Right cardiac atrium (tissue), 5 donors: ENCODE data around the gene RBPJL. TPM values are rescaled to one million over a fixed set of nuclear protein-coding genes. Genes with fewer than 3 reads are reported as not detected.

Source experiments
- ATAC-seq, 2 donors: fragments of 200-7000 bp; cut with Tn5 transposase; one replicate each; pipeline versions ENCODE4 v1.8.0 to v1.9.1; 2020; ENCODE audit warnings: moderate library complexity in 2 of 2, mild to moderate bottlenecking in 1 of 2
- DNase-seq, 3 donors: peaks; one replicate each; pipeline ENCODE4 v3.0.0-alpha.2; 2020
- H3K27ac ChIP-seq: one replicate; pipeline ENCODE4 v1.5.1; 2013; ENCODE audit warnings: mild to moderate bottlenecking, low read length, control low read depth, moderate library complexity
- H3K27me3 ChIP-seq: one replicate; pipeline ENCODE4 v1.6.1; 2013; ENCODE audit not compliant: control insufficient read depth, insufficient read depth
- H3K4me1 ChIP-seq: one replicate; pipeline ENCODE4 v1.6.1; 2013; ENCODE audit warnings: low read length; ENCODE audit not compliant: control insufficient read depth, insufficient read depth
- H3K4me3 ChIP-seq: one replicate; pipeline ENCODE4 v1.5.1; 2013; ENCODE audit warnings: low read length, control low read depth
- H3K9me3 ChIP-seq: one replicate; pipeline ENCODE4 v1.6.1; 2013; ENCODE audit warnings: low read length; ENCODE audit not compliant: control insufficient read depth
- WGBS: extraction: QIAGEN DNeasy Blood & Tissue Kit; methylation state at CpG from one replicate; pipeline ENCODE4 v1.1.7; 2013; 5-methylcytosine and 5-hydroxymethylcytosine counted together
- intact Hi-C, 4 donors: fragments of 100-400 bp; cut with DNase I; formaldehyde crosslinking; loops; one replicate each; pipeline versions ENCODE4 v1.11.0 to v1.14.0; 2022 to 2023
- polyA plus RNA-seq: library from polyadenylated mRNA; stranded (reverse); fragments of 200-250 nt; gene quantifications from one replicate; pipeline ENCODE4 v1.2.3, GENCODE V29; 2013
- total RNA-seq, 4 donors: library from RNA; stranded (reverse); fragmentation: NEBNext Ultra II Directional; extraction: Animal tissue kit (Norgen Biotek cat#: 25700); gene quantifications; one replicate each; pipeline ENCODE4 v1.2.1, GENCODE V29; 2021
- donor health status: healthy with polysubstance abuse.
- donor health status: DM: no; HTN: yes; CAD: no.
- donor health status: DM: no; HTN: no; CAD: no.
- donor health status: DM: no; HTN: yes; CAD: no; lungs with severe emphysema.
- donor health status: DM: yes; HTN: yes; CAD: no.

RBPJL gene
- total and polyA plus RNA-seq, 5 donors: not detected

DNA sequence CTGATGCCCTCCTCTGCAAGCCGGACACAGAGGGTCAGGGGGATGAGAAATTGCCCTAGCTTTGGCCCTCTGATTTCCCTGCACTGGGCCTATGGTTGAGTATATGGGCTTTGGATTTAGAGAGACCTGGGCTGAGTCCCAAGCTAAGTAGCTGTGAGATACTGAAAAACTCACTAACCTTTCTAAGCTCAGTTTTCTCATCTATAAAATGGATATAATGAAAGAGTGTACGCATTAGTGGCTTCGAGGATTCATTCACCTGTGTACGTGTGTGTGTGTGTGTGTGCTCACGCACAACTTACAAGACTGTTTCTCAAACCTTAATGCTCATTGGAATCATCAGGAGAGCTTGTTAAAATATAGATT is 12.7 kb upstream of the RBPJL start:
- DNase-seq (no peak), ATAC-seq (no peak)
- H3K27me3 ChIP-seq: no peaks in the 10 kb centered on the region
- intact Hi-C loops: loop anchor here in 3 of 4 donors (5.0 to 10.0 kb wide), 4 partner anchors 197 to 289 kb away; no protein-coding TSS in a partner anchor
- H3K4me1 ChIP-seq: no peaks in the 10 kb centered on the region
- peak overlapping the region; percentile 47 for H3K4me3 ChIP-seq
- no peak overlapping the region for H3K27ac ChIP-seq
- 64% methylated on average over 5 of the region's 5 CpGs for WGBS
- H3K9me3 ChIP-seq: no peaks in the 10 kb centered on the region

DNA sequence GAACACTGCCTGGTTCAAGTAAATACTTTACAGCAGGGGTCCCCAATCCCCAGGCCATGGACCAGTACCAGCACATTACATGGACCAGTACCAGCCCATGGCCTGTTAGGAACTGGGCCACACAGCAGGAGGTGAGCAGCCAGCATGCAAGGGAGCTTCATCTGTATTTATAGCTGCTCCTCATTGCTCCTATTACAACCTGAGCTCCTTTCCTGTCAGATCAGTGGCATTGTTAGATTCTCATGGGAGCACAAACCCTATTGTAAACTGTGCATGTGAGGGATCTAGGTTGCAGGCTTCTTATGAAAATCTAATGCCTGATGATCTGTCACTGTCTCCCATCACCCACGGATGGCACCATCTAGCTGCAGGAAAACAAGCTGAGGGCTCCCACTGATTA is 12.0 kb upstream of the RBPJL start:
- no peak for ATAC-seq
- Histone ChIP-seq H3K9me3 (no peaks in the 10 kb centered on the region), H3K4me3 (no peak overlapping the region), H3K27ac (no peak overlapping the region), H3K27me3 (no peaks in the 10 kb centered on the region), H3K4me1 (no peaks in the 10 kb centered on the region)
- intact Hi-C loops: loop anchor here in 3 of 4 donors (5.0 to 10.0 kb wide), 4 partner anchors 197 to 290 kb away; no protein-coding TSS in a partner anchor
- DNase-seq: no peak
- WGBS: 97% methylated on average over 1 of the region's 1 CpG

DNA sequence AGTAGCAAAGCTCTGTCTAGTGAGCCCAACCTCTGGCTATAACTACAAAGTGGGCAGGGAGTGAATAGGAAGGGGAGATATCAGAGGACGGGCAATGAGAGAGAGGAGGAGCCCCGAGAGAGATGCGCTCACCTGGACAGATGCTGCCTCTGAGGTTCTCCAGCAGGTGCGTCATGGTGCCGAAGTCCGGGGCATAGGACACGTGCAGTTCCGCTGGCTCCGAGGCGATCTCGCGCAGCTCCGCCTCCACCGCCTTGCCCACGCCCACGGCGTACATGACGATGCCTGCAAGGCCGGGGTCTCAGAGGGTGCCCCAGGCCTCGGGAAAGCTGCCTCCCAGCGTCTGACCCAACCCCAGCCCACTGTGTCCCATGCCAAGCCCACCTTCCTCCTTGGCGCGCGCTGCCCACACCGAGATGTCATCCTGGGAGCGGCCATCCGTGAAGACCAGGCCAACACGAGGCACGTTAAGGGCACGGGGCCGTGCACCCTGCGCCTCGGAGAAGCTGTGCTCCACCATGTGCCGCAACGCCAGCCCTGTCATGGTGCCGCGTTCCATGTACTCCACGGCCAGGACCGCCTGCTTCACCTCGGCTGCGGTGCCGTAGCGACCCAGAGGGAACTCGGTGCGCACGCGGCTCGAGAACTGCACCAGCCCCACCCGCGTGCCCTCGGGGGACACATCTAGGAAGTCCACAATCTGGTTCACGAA is 8.7 kb upstream of the RBPJL start:
- intact Hi-C loops: loop anchor here in 2 of 4 donors (10.0 kb wide), 3 partner anchors 253 to 293 kb away; no protein-coding TSS in a partner anchor
- Histone ChIP-seq H3K27me3 (no peaks in the 10 kb centered on the region), H3K4me3 (no peak overlapping the region), H3K27ac (no peak overlapping the region), H3K9me3 (no peaks in the 10 kb centered on the region), H3K4me1 (no peaks in the 10 kb centered on the region)
- ATAC-seq (no peak), DNase-seq (no peak)
- WGBS: 91% methylated on average over 52 of the region's 52 CpGs

DNA sequence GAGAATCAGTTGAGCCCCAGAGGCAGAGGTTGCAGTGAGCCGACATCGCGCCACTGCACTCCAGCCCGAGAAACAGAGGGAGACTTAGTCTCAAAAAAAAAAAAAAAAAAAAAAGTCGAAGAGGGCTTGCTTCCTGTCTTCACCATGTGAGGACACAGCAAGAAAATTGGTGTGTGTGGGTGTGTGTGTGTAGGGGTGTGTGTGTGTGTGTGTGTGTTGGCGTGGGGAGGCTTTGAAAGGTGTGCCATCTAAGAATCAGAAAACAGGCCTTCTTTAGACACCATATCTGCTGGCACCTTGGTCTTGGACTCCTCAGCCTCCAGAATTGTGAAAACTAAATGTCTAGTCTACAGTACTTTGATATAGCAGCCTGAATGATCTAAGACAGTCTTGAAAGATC is 6.9 kb upstream of the RBPJL start:
- Histone ChIP-seq H3K27ac (no peak overlapping the region), H3K27me3 (no peaks in the 10 kb centered on the region), H3K4me1 (no peaks in the 10 kb centered on the region), H3K4me3 (no peak overlapping the region), H3K9me3 (no peaks in the 10 kb centered on the region)
- intact Hi-C loops: loop anchor here in 2 of 4 donors (10.0 kb wide), 3 partner anchors 255 to 295 kb away; no protein-coding TSS in a partner anchor
- WGBS: 86% methylated on average over 6 of the region's 6 CpGs
- DNase-seq (no peak), ATAC-seq (no peak)

DNA sequence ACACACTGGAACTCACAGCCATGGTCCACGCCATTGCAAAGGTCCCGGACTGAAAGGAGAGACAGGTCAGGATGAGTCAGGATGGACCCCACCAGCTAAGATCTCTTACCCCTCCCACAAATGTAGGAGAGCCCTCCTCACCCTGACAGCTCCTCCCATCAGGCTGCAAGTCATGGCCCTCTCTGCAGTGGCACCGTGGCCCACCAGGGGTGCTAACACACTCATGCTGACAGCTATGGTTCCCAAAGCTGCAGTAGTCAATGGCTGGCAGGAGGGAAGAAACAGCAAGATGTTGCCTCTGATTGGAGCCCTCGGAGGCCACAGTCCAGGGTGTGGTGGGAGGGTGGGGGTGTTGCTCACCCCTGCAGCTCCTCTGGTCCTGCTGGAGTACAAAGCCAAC is 5.7 kb upstream of the RBPJL start:
- Histone ChIP-seq H3K4me1 (no peaks in the 10 kb centered on the region), H3K27ac (no peak overlapping the region), H3K27me3 (no peaks in the 10 kb centered on the region), H3K4me3 (no peak overlapping the region), H3K9me3 (no peaks in the 10 kb centered on the region)
- peak in 1 of 2 donors; percentile 48 for ATAC-seq
- intact Hi-C loops: no loop called here
- 34% methylated on average over 4 of the region's 4 CpGs for WGBS
- DNase-seq: peak in 1 of 3 donors; percentile 61

DNA sequence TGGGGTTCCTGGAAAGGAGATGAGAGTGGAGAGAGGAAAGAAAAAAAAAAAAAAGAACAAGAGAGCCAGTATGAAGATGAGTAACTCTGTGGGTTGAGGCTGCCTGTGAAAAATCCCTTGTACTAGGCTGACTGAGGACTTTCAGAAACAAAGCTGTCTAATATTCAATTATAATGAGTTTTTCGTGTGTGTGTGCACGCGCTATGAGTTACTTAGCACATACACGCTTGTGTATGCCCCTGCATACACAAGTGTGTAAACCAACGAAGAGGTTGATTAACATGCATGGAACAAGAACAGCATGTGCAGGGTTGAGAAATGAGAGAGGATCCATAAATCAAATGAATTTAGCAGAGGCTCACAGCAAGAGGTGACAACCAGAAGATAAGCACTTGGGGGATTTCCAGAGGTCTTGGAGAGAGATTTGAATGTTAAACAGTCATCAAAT is 4.8 kb upstream of the RBPJL start:
- Histone ChIP-seq H3K4me1 (no peaks in the 10 kb centered on the region), H3K27me3 (no peaks in the 10 kb centered on the region), H3K9me3 (no peaks in the 10 kb centered on the region), H3K4me3 (no peak overlapping the region), H3K27ac (no peak overlapping the region)
- ATAC-seq (no peak), DNase-seq (no peak)
- intact Hi-C loops: no loop called here
- WGBS: 75% methylated on average over 5 of the region's 5 CpGs

DNA sequence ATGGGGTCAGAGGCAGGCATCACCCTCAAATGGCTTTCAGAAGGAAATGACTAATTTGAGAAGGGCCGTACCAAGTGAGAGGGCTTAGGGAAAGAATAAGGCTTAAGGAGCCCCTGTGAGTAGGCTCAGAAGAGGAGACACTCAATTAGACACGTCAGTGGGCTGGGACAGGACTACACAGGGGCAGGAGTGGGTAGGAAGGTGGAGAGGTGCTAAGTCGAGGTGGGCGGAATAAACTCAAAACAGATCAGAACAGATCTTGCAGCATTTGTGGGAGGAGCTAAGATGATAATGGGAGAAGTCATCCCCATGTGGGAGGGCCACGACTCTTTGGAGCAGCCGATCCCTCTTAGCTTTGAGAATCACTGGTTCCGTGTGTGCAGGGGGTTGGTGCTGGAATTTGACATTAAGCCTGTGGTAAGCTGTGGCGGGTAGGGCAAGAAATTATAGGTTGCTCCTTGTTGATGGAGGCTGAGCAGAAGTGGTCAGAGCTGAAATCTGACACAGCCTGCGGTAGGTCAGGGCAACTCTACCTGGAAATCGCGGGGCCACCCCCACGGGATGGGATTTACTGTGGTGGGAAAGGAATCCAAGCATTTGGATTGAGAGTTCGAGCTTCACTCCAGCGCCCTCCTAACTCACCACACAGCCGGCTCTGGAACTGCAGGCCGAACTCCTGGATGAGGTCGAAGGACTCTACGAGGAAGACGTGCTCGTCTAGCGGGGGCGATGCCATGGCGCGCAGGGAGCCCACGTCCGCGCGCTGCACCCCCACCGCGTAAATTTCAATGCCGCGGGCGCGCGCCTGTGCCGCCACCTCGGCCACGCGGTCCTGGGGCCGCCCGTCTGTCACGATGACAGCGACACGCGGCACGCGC is 2.8 kb upstream of the RBPJL start:
- no peak for DNase-seq
- 43% methylated on average over 47 of the region's 47 CpGs for WGBS
- intact Hi-C loops: no loop called here
- H3K9me3 ChIP-seq: no peaks in the 10 kb centered on the region
- H3K27me3 ChIP-seq: no peaks in the 10 kb centered on the region
- ATAC-seq: no peak
- no peaks in the 10 kb centered on the region for H3K4me1 ChIP-seq
- no peak overlapping the region for H3K4me3 ChIP-seq
- H3K27ac ChIP-seq: no peak overlapping the region

DNA sequence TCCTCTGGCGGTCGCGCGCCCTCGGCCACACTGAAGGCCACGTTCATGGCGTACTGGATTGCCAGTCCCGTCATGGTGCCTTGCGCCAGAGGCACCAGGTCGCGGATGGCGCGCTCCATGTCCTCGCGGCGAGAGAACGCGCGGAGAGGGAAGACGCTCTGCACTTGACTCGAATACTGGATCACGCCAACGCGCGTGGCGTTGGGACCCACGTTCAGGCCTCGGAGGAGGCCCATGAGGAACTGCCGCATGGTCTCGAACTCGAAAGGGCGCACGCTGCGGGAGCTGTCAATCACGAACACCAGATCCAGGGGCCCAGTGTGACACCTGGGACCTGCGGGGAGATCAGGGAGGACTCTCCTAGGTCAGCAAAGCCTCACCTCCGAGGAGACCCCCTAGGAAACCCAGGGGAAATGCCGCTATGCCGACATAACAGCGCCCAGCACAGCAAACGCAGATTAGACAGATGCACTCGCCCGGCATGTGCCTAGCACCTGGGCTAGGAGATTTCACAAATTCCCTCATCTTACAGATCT is 2.1 kb upstream of the RBPJL start:
- intact Hi-C loops: no loop called here
- no peaks in the 10 kb centered on the region for H3K4me1 ChIP-seq
- H3K27me3 ChIP-seq: no peaks in the 10 kb centered on the region
- ATAC-seq (no peak), DNase-seq (no peak)
- 68% methylated on average over 43 of the region's 43 CpGs for WGBS
- no peak overlapping the region for H3K27ac ChIP-seq
- H3K9me3 ChIP-seq: no peaks in the 10 kb centered on the region
- no peak overlapping the region for H3K4me3 ChIP-seq

DNA sequence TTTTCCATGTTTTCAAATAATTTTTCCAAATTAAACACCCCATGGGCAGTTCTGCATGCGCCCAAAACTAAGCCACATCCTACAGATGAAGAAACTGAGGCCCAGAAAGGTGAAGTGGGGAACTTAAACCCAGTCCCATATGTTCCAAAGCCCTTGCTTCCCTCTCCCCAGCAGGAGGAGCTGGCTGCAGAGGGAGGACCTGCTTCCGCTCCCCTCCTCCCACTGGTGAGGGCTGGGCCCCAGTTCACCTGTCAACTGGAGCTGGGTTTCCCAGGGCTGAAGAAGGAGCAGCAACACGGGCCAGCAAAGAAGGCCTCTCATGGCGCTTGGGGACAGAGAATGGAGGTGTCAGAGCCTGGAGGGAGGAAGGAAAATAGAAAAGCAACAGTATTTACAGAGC is 1.4 kb upstream of the RBPJL start:
- WGBS: 57% methylated on average over 4 of the region's 4 CpGs

DNA sequence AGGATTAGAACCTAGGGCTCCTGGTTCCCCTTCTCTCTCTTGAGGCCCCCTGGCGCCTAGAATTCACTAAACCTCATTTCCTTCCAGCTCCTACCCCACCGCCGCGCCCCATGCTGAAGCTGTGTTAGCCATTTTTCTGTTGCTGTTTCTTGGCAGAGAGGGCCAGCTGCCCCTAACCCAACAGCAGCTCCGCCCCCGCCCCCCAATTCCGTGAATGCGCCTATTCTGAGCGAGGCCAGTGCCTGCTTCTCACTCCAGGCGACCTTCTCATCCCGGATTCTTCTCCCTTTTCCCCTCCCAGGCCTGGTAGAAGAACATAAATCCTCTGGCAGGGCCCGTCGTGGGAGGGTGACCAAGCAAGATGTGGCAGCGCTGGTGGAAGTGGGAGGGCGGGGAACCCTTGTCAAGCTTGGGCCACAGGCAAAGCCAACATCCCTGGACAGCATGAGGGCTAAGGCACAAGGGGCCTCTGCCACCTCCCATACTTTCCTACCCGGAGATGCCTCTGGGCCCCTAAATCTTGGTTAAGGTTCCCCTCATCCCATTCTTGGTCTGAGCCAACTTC is 518 bp downstream of the RBPJL start:
- no peak for ATAC-seq
- Histone ChIP-seq H3K9me3 (no peaks in the 10 kb centered on the region), H3K27ac (no peak overlapping the region), H3K27me3 (no peaks in the 10 kb centered on the region), H3K4me3 (no peak overlapping the region), H3K4me1 (no peaks in the 10 kb centered on the region)
- DNase-seq: no peak
- intact Hi-C loops: no loop called here
- WGBS: 44% methylated on average over 16 of the region's 16 CpGs

More for the DNA sequence above, 1.4 kb upstream of the RBPJL start:
- Histone ChIP-seq H3K27ac (no peak overlapping the region), H3K27me3 (no peaks in the 10 kb centered on the region), H3K4me3 (no peak overlapping the region), H3K4me1 (no peaks in the 10 kb centered on the region), H3K9me3 (no peaks in the 10 kb centered on the region)
- intact Hi-C loops: no loop called here
- ATAC-seq (no peak), DNase-seq (no peak)
